SU-DHL-6 (cell line): ENCODE measurements around the gene UBAC2.
"Not testable (repeated sequence)": the region's sequence is repeated elsewhere in the genome, so short reads cannot be mapped to it uniquely, and the experiment has no call there.

Experiments
- H2AFZ ChIP-seq: fragments of 200-600 bp; sonication (generic); 2 replicates; pipeline ENCODE4 v1.6.1; 2014; ENCODE audit warnings: low read depth, mild to moderate bottlenecking, moderate library complexity, mixed read lengths, antibody characterized with exemption, low read length; ENCODE audit not compliant: severe bottlenecking
- H3F3A ChIP-seq: fragments of 200-600 bp; shearing (Covaris generic); 2 replicates; pipeline ENCODE4 v1.6.0; 2016; ENCODE audit warnings: antibody characterized with exemption, mild to moderate bottlenecking; ENCODE audit not compliant: insufficient read depth
- H3K27ac ChIP-seq: fragments of 200-600 bp; sonication (generic); 2 replicates; pipeline ENCODE4 v1.5.1; 2016; ENCODE audit warnings: low read depth, mild to moderate bottlenecking, low read length, moderate library complexity, mixed read lengths
- H3K27me3 ChIP-seq: fragments of 200-600 bp; sonication (generic), shearing (Covaris generic); 2 replicates; pipeline ENCODE4 v1.6.0; 2014; ENCODE audit warnings: mild to moderate bottlenecking, low read length
- H3K36me3 ChIP-seq: fragments of 200-600 bp; sonication (generic); 2 replicates; pipeline ENCODE4 v1.6.1; 2014; ENCODE audit warnings: mild to moderate bottlenecking, low read length, mixed read lengths
- H3K4me2 ChIP-seq: fragments of 300-600, 200-600 bp; shearing (Covaris generic), sonication (generic); 2 replicates; pipeline ENCODE4 v1.6.0; 2014; ENCODE audit warnings: low read length, low read depth, mild to moderate bottlenecking; ENCODE audit not compliant: poor library complexity, severe bottlenecking
- H3K4me3 ChIP-seq: fragments of 200-600 bp; sonication (generic); 2 replicates; pipeline ENCODE4 v1.5.1; 2014; ENCODE audit warnings: antibody characterized with exemption, low read length, mild to moderate bottlenecking, mixed read lengths; ENCODE audit not compliant: insufficient read depth, poor library complexity, severe bottlenecking
- H3K79me2 ChIP-seq: fragments of 200-600 bp; sonication (generic); 2 replicates; pipeline ENCODE4 v1.6.1; 2014; ENCODE audit warnings: mild to moderate bottlenecking, low read length, moderate library complexity; ENCODE audit not compliant: insufficient read depth
- H3K9ac ChIP-seq: fragments of 200-600 bp; sonication (generic); 2 replicates; pipeline ENCODE4 v1.7.0; 2014; ENCODE audit warnings: mild to moderate bottlenecking, low read length
- H3K9me2 ChIP-seq: fragments of 200-600 bp; sonication (generic); replicated peaks from 2 replicates; pipeline ENCODE4 v1.6.1; 2014; ENCODE audit warnings: low read length; ENCODE audit not compliant: insufficient read depth
- H3K9me3 ChIP-seq: fragments of 200-600 bp; sonication (generic); 2 replicates; pipeline ENCODE4 v1.6.1; 2014; ENCODE audit warnings: low read length, mixed read lengths; ENCODE audit not compliant: insufficient read depth
- H4K20me1 ChIP-seq: fragments of 200-600 bp; sonication (generic); 2 replicates; pipeline ENCODE4 v1.6.1; 2014; ENCODE audit warnings: low read depth, mild to moderate bottlenecking, antibody characterized with exemption, low read length, moderate library complexity, mixed read lengths
- CTCF ChIP-seq: fragments of 200-600 bp; sonication (generic); IDR thresholded peaks from one replicate; pipeline ENCODE4 v1.5.1; 2017; ENCODE audit warnings: antibody characterized with exemption, mild to moderate bottlenecking, low read length, moderate library complexity; ENCODE audit not compliant: insufficient read depth, poor library complexity, severe bottlenecking
- EZH2phosphoT487 ChIP-seq: fragments of 200-600 bp; sonication (generic), shearing (Covaris generic); conservative IDR thresholded peaks from 2 replicates; pipeline ENCODE4 v1.6.1; 2018; ENCODE audit warnings: mild to moderate bottlenecking, antibody characterized with exemption, low read length, moderate library complexity, mixed read lengths

UBAC2 gene

GRCh38 chr13:99246100-99246499 is 45.4 kb downstream of the UBAC2 start:
- no peaks in the 10 kb centered on the region for H3K79me2 ChIP-seq
- peaks cover 13% of the 10 kb centered on the region; the same call in 1 of the 2 replicates for H3K36me3 ChIP-seq
- no peak overlapping the region for H3K9ac ChIP-seq
- H3K4me3 ChIP-seq = no peak overlapping the region
- no peaks in the 10 kb centered on the region for H3K9me3 ChIP-seq
- no peaks in the 10 kb centered on the region for H4K20me1 ChIP-seq
- H3F3A ChIP-seq = peaks cover 12% of the 10 kb centered on the region; the same call in 1 of the 2 replicates
- H3K27me3 ChIP-seq = no peaks in the 10 kb centered on the region
- no peaks in the 10 kb centered on the region for H3K9me2 ChIP-seq
- TF ChIP-seq EZH2phosphoT487 (no peak), CTCF (no peak)
- no peak overlapping the region for H3K27ac ChIP-seq
- H3K4me2 ChIP-seq = no peak overlapping the region
- H2AFZ ChIP-seq = no peak overlapping the region

- not testable (repeated sequence) for H3K27me3 ChIP-seq, H3K4me3 ChIP-seq, H3K9ac ChIP-seq, H3K9me3 ChIP-seq, H2AFZ ChIP-seq, H3K9me2 ChIP-seq, H3K79me2 ChIP-seq, H4K20me1 ChIP-seq, H3F3A ChIP-seq, H3K27ac ChIP-seq, H3K4me2 ChIP-seq, H3K36me3 ChIP-seq
Observed at GRCh38 chr13:99249178-99249577, 48.5 kb downstream of the UBAC2 start.

GRCh38 chr13:99249606-99250005 is 49.0 kb downstream of the UBAC2 start:
- not testable (repeated sequence) for H3K27ac ChIP-seq, H3K27me3 ChIP-seq, H3K4me2 ChIP-seq, H4K20me1 ChIP-seq, H3K9ac ChIP-seq, H3K9me2 ChIP-seq, H2AFZ ChIP-seq, H3K36me3 ChIP-seq, H3K79me2 ChIP-seq, H3K4me3 ChIP-seq, H3F3A ChIP-seq, H3K9me3 ChIP-seq

GRCh38 chr13:99250982-99251825 is 50.5 kb downstream of the UBAC2 start:
- no peak overlapping the region for H2AFZ ChIP-seq
- H3F3A ChIP-seq = peaks cover 8% of the 10 kb centered on the region
- no peak overlapping the region for H3K4me3 ChIP-seq
- no peak overlapping the region for H3K4me2 ChIP-seq
- H3K9me2 ChIP-seq = no peaks in the 10 kb centered on the region
- TF ChIP-seq EZH2phosphoT487 (no peak), CTCF (no peak)
- peaks cover 15% of the 10 kb centered on the region; the same call in 1 of the 2 replicates for H3K79me2 ChIP-seq
- H3K9ac ChIP-seq = no peak overlapping the region
- no peaks in the 10 kb centered on the region for H3K9me3 ChIP-seq
- no peak overlapping the region for H3K27ac ChIP-seq
- H4K20me1 ChIP-seq = peaks cover 7% of the 10 kb centered on the region; the same call in 1 of the 2 replicates
- peaks cover 15% of the 10 kb centered on the region; the same call in 1 of the 2 replicates for H3K36me3 ChIP-seq
- no peaks in the 10 kb centered on the region for H3K27me3 ChIP-seq
